HFF-Myc (cell line): ENCODE results near the gene MARCHF9.

Experiments used
- DNase-seq: peaks from one replicate; pipeline ENCODE4 v3.0.0-alpha.2; 2011; ENCODE audit warnings: low read depth; ENCODE audit errors: extremely low read depth
- H3K4me3 ChIP-seq: replicated peaks from 2 replicates; pipeline ENCODE4 v1.5.1; 2011; ENCODE audit warnings: low read depth, mild to moderate bottlenecking, control low read depth, low read length
- CTCF ChIP-seq: IDR thresholded peaks from 2 replicates; pipeline ENCODE4 v1.5.1; 2012; ENCODE audit warnings: mild to moderate bottlenecking, low read depth, low read length, control low read depth; ENCODE audit errors: missing control alignments

Gene MARCHF9

DNA sequence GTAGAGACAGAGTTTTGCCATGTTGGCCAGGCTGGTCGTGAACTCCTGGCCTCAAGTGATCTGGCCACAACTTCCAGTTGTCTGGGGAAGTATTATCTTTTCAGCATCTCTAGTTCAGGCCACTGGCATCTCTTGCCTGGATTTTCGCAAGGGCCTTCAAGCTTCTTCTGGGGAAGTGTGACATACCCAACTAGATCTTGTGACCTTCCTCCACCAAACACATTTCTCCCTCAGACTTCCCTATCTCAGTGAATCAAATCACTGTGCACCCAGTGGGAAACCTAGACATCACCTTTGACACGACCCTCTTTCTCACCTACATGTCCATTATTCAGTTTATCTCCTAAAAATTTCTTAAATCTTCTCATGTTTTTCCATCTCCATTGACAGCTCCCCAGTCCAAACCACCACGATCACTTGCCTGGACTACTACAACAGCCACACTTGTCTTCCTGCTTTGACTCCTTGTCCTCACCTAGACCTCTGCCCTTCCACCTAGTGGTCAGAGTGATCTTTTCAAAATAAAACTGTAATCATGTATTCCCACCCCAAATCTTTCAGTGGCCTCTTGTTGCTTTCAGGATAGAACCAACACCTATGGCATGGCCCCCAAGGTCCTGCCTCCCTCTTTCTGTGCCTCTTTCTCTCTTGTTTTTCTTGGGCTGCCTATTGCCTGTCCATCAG lies 20.8 kb downstream of the MARCHF9 start:
- no peak for DNase-seq
- H3K4me3 ChIP-seq, result no peak overlapping the region
- TF ChIP-seq CTCF, result no peak

DNA sequence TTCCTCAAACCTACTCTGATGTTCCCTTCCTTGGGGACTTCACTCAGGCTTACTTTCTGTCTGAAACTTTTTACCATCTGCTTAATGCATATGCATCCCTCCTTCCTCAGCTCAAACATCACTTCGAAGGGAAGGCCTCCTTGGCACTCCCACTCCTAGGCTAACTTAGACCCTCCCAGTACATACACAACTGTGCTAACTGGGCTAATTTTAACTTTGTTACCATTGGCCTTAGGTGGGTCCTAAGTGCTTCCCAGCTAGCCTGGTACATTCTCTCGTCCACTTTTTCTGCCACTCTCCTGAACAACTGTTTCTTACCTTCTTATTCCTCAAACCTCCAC lies 21.3 kb downstream of the MARCHF9 start:
- no peak overlapping the region for H3K4me3 ChIP-seq
- TF ChIP-seq CTCF, result no peak
- DNase-seq, result no peak

DNA sequence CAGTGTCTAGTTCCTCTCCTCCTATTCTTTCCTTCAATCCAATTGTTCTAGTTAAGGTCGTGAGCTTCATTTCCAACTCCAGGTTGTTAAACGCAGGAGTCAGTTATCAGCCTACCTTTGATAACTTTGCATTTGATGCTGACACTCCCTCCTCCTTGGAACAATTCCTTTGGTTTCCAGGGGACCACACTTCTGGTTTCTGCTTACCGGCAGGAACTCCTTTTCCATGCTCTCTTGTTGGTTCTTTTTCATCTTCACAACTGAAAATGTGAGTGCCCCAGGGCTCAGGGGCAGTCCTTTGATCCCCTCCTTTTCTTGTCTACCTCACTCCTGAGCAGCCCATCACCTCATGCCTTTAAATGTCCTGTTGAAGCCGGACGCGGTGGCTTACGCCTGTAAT lies 22.5 kb downstream of the MARCHF9 start:
- H3K4me3 ChIP-seq, result no peak overlapping the region
- TF ChIP-seq CTCF, result no peak
- DNase-seq, result no peak

DNA sequence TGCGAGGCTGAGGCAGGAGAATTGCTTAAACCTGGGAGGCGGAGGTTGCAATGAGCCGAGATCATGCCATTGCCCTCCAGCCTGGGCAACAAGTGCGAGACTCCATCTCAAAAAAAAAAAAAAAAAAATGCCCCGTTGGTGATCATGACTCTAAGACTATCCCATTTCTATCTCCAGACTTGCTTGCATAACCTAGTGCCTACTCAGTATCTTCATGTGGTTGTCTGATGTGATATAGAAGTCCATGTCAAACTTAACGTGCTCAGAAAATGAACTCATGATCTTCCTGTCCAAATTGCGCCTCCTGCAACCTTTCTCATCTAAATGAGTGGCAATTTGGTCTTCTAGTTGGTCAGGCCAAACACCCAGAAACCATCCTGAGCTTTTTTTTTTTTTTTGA lies 23.0 kb downstream of the MARCHF9 start:
- no peak for TF ChIP-seq CTCF
- DNase-seq, result no peak
- no peak overlapping the region for H3K4me3 ChIP-seq

DNA sequence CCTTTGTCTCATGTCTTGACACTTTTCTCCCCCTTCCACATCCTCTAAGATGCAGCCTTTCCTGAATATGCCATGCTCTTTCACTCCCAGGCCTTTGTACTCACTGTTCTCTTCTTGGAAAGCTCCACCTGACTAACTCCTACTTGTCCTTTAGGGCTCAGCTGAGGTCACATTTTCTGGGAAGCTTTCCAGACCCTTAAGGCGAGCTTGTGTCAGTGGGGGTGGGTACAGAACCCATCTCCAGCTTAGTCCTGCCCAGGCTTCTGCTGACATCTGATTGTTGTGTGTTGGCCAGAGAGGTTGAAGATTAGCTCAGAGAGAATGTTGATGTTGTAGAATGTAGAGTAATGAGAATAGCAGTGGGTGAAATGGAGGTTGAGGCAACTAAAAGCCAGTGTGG lies 24.8 kb downstream of the MARCHF9 start:
- H3K4me3 ChIP-seq, result no peak overlapping the region
- DNase-seq, result no peak
- TF ChIP-seq CTCF, result no peak

GRCh38 chr12:57780284-57780897 lies 25.5 kb downstream of the MARCHF9 start:
- no peak for DNase-seq
- H3K4me3 ChIP-seq, result no peak overlapping the region
- no peak for TF ChIP-seq CTCF

DNA sequence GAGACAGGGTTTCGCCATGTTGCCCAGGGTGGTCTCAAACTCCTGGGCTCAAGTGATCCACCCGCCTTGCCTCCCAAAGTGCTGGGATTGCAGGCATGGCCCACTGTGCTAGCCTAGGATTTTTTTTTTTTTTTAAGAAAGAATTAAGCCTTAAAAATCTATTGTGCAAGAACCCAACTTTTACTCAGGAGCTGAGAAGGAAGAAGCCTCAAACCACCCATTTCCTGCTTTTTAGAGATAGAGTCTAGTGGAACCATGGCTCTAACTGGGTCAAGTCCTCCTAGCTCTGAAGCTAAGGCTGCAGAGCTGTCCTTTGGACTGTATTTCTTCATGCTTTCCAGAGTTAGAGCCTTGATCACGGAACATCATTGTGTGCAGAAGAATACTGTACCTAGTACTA lies 26.3 kb downstream of the MARCHF9 start:
- H3K4me3 ChIP-seq, result no peak overlapping the region
- no peak for TF ChIP-seq CTCF
- DNase-seq, result no peak
